H1 (cell line): ENCODE results near the gene PXDN. TPM values are rescaled to one million over a fixed set of nuclear protein-coding genes. Genes with fewer than 3 reads are reported as not detected.

Experiments used
- CTCF ChIA-PET: fragments of 300-600 bp; sonication (Branson Sonifier 250); formaldehyde crosslinking; loops from one replicate; lab custom pipeline; 2021; ENCODE audit not compliant: partially characterized antibody; lab: Charles Lee
- POLR2A ChIA-PET: fragments of 300-600 bp; sonication (Branson Sonifier 250); formaldehyde crosslinking; loops from one replicate; lab custom pipeline; 2021; ENCODE audit warnings: inconsistent platforms; ENCODE audit not compliant: partially characterized antibody; lab: Charles Lee
- DNase-seq, 2 experiments: peaks; one replicate each; pipeline versions ENCODE4 v3.0.0 to v3.0.0-alpha.2; 2010 to 2022; ENCODE audit warnings: low spot score in 2 of 2, low read depth in 1 of 2, mixed read lengths in 1 of 2
- FAIRE-seq: peaks from 2 replicates; lab custom pipeline; 2011; peaks lifted over from hg19 to GRCh38; lab: Jason Lieb, UNC
- H2AFZ ChIP-seq: 2 replicates; pipeline ENCODE4 v1.8.1; 2012; ENCODE audit warnings: low read length, inconsistent platforms
- H2AK5ac ChIP-seq: 2 replicates; pipeline ENCODE4 v1.6.1; 2013; ENCODE audit warnings: low read depth, low read length
- H2BK120ac ChIP-seq: replicated peaks from 2 replicates; pipeline ENCODE3; 2013; ENCODE audit warnings: low read depth, low read length, inconsistent platforms
- H2BK12ac ChIP-seq: 2 replicates; pipeline ENCODE4 v1.6.1; 2013; ENCODE audit warnings: low read depth, low read length
- H2BK15ac ChIP-seq: 2 replicates; pipeline ENCODE4 v1.6.1; 2013; ENCODE audit warnings: low read length
- H2BK20ac ChIP-seq: 2 replicates; pipeline ENCODE4 v1.6.1; 2013; ENCODE audit warnings: low read length
- H2BK5ac ChIP-seq: 2 replicates; pipeline ENCODE4 v1.6.1; 2013; ENCODE audit warnings: low read depth, low read length
- H3K14ac ChIP-seq: 2 replicates; pipeline ENCODE4 v1.6.1; 2013; ENCODE audit warnings: inconsistent platforms; ENCODE audit not compliant: insufficient read length
- H3K18ac ChIP-seq: 2 replicates; pipeline ENCODE4 v1.6.1; 2013; ENCODE audit warnings: low read length; ENCODE audit errors: extremely low read depth
- H3K23ac ChIP-seq: 2 replicates; pipeline ENCODE4 v1.6.1; 2013; ENCODE audit warnings: inconsistent platforms; ENCODE audit not compliant: insufficient read length
- H3K23me2 ChIP-seq: 2 replicates; pipeline ENCODE4 v1.6.1; 2013; ENCODE audit warnings: low read depth, low read length
- H3K27ac ChIP-seq: 2 replicates; pipeline ENCODE4 v1.6.1; 2011; ENCODE audit warnings: low read depth, low read length, inconsistent platforms
- H3K27me3 ChIP-seq, 4 experiments: replicated peaks in 1 of 4; 1 replicate in 1 of 4; 2 replicates in 3 of 4; pipeline versions ENCODE4 v1.6.1 to v1.8.1; 2011 to 2013; ENCODE audit warnings: low read length in 3 of 4, mild to moderate bottlenecking in 3 of 4, inconsistent platforms in 2 of 4, mixed read lengths in 2 of 4, moderate library complexity in 1 of 4; ENCODE audit not compliant: control insufficient read depth in 3 of 4, insufficient read depth in 3 of 4; ENCODE audit errors: extremely low read depth in 1 of 4
- H3K36me3 ChIP-seq, 4 experiments: 2 replicates each; pipeline versions ENCODE4 v1.6.1 to v1.8.1; 2011 to 2013; ENCODE audit warnings: mild to moderate bottlenecking in 4 of 4, low read length in 3 of 4, moderate library complexity in 2 of 4, control low read depth in 1 of 4, inconsistent platforms in 1 of 4; ENCODE audit not compliant: insufficient read depth in 4 of 4, control insufficient read depth in 2 of 4
- H3K4ac ChIP-seq: replicated peaks from 2 replicates; pipeline ENCODE3; 2013; ENCODE audit warnings: low read length, low read depth, mixed read lengths, inconsistent platforms; ENCODE audit not compliant: insufficient read length
- H3K4me1 ChIP-seq, 4 experiments: replicated peaks in 1 of 4; 1 replicate in 1 of 4; 2 replicates in 3 of 4; pipeline versions ENCODE4 v1.6.1 to v1.8.1; 2011 to 2013; ENCODE audit warnings: low read length in 3 of 4, inconsistent platforms in 2 of 4, mixed read lengths in 1 of 4; ENCODE audit not compliant: insufficient read depth in 4 of 4, control insufficient read depth in 3 of 4
- H3K4me2 ChIP-seq, 2 experiments: 2 replicates each; pipeline versions ENCODE4 v1.6.1 to v1.8.1; 2011 to 2013; ENCODE audit warnings: low read depth in 2 of 2, low read length in 2 of 2, control low read depth in 1 of 2, inconsistent platforms in 1 of 2, mild to moderate bottlenecking in 1 of 2; ENCODE audit not compliant: insufficient read depth in 1 of 2
- H3K4me3 ChIP-seq, 4 experiments: fragments of 200-600, 300-600 bp in 1 of 4; sonication (generic), shearing (Covaris generic), sonication (Bioruptor Twin) in 1 of 4; 2 replicates each; pipeline versions ENCODE4 v1.5.1 to v1.8.1; 2011 to 2016; ENCODE audit warnings: low read length in 4 of 4, low read depth in 3 of 4, control low read depth in 2 of 4, inconsistent platforms in 2 of 4, mild to moderate bottlenecking in 2 of 4, mixed read lengths in 1 of 4, moderate library complexity in 1 of 4; ENCODE audit not compliant: insufficient read depth in 2 of 4; ENCODE audit errors: extremely low read depth in 1 of 4
- H3K56ac ChIP-seq: replicated peaks from 2 replicates; pipeline ENCODE3; 2013; ENCODE audit warnings: low read depth, mild to moderate bottlenecking, mixed read lengths, low read length, inconsistent platforms; ENCODE audit not compliant: insufficient read length
- H3K79me1 ChIP-seq: 2 replicates; pipeline ENCODE4 v1.6.1; 2013; ENCODE audit warnings: low read depth, low read length, control low read depth
- H3K79me2 ChIP-seq, 2 experiments: 2 replicates each; pipeline versions ENCODE4 v1.6.1 to v1.8.1; 2012 to 2013; ENCODE audit warnings: low read length in 2 of 2, mild to moderate bottlenecking in 2 of 2, inconsistent platforms in 1 of 2; ENCODE audit not compliant: insufficient read depth in 2 of 2, control insufficient read depth in 1 of 2
- H3K9ac ChIP-seq, 4 experiments: replicated peaks in 1 of 4; 1 replicate in 1 of 4; 2 replicates in 3 of 4; pipeline versions ENCODE4 v1.6.1 to v1.8.1; 2011 to 2013; ENCODE audit warnings: low read depth in 3 of 4, low read length in 3 of 4, control low read depth in 2 of 4, mild to moderate bottlenecking in 2 of 4, moderate library complexity in 2 of 4, inconsistent platforms in 1 of 4; ENCODE audit errors: extremely low read depth in 1 of 4
- H3K9me3 ChIP-seq, 2 experiments: 2 replicates each; pipeline versions ENCODE4 v1.6.1 to v1.8.1; 2012 to 2013; ENCODE audit warnings: mild to moderate bottlenecking in 2 of 2, moderate library complexity in 2 of 2, control low read depth in 1 of 2, inconsistent platforms in 1 of 2, low read depth in 1 of 2, low read length in 1 of 2, mixed read lengths in 1 of 2; ENCODE audit not compliant: insufficient read depth in 2 of 2
- H4K20me1 ChIP-seq, 2 experiments: replicated peaks in 1 of 2; 2 replicates each; pipeline versions ENCODE3 to v1.8.1; 2011 to 2013; ENCODE audit warnings: inconsistent platforms in 2 of 2, low read length in 2 of 2, mild to moderate bottlenecking in 1 of 2; ENCODE audit not compliant: insufficient read depth in 2 of 2, control insufficient read depth in 1 of 2
- H4K5ac ChIP-seq: 2 replicates; pipeline ENCODE4 v1.6.1; 2013; ENCODE audit warnings: low read length, low read depth, mixed read lengths, inconsistent platforms; ENCODE audit not compliant: insufficient read length
- H4K8ac ChIP-seq: 2 replicates; pipeline ENCODE4 v1.8.0; 2013; ENCODE audit warnings: mild to moderate bottlenecking, moderate library complexity, low read length, inconsistent platforms; ENCODE audit not compliant: insufficient read depth; ENCODE audit errors: extremely low read depth
- H4K91ac ChIP-seq: replicated peaks from 2 replicates; pipeline ENCODE3; 2013; ENCODE audit warnings: low read length, mixed read lengths, inconsistent platforms; ENCODE audit not compliant: insufficient read length
- ASH2L ChIP-seq: fragments of 200-600, 300-600 bp; sonication (generic); IDR thresholded peaks from one replicate; pipeline ENCODE4 v1.7.1; 2017; ENCODE audit warnings: low read length
- ATF2 ChIP-seq: IDR thresholded peaks from 2 replicates; pipeline ENCODE4 v1.6.1; 2012; ENCODE audit warnings: low read length, inconsistent platforms
- CHD1 ChIP-seq: IDR thresholded peaks from 2 replicates; pipeline ENCODE4 v1.6.1; 2012; ENCODE audit warnings: low read depth, low read length, improper control_type of control experiment
- E2F6 ChIP-seq: IDR thresholded peaks from 2 replicates; pipeline ENCODE4 v1.6.1; 2012; ENCODE audit warnings: inconsistent platforms
- KDM4A ChIP-seq: IDR thresholded peaks from one replicate; pipeline ENCODE4 v1.7.1; 2012; ENCODE audit warnings: low read depth, mild to moderate bottlenecking, moderate library complexity, low read length, inconsistent platforms; ENCODE audit not compliant: severe bottlenecking
- MAX ChIP-seq: IDR thresholded peaks from 2 replicates; pipeline ENCODE4 v1.6.1; 2012; ENCODE audit warnings: inconsistent platforms
- POU5F1 ChIP-seq: IDR thresholded peaks from 2 replicates; pipeline ENCODE4 v1.6.1; 2011; ENCODE audit warnings: low read depth, mild to moderate bottlenecking, low read length, moderate library complexity
- RFX5 ChIP-seq: IDR thresholded peaks from 2 replicates; pipeline ENCODE4 v1.6.1; 2011; ENCODE audit warnings: low read depth, low read length, improper control_type of control experiment, borderline replicate concordance
- SP1 ChIP-seq: IDR thresholded peaks from 2 replicates; pipeline ENCODE4 v1.6.1; 2011; ENCODE audit warnings: low read depth, low read length
- SP4 ChIP-seq: IDR thresholded peaks from 2 replicates; pipeline ENCODE4 v1.6.1; 2012; ENCODE audit warnings: low read length, inconsistent platforms
- TBP ChIP-seq: IDR thresholded peaks from 2 replicates; pipeline ENCODE4 v1.6.1; 2011; ENCODE audit warnings: low read depth, low read length, improper control_type of control experiment
- TEAD4 ChIP-seq: IDR thresholded peaks from 2 replicates; pipeline ENCODE4 v1.6.1; 2012; ENCODE audit warnings: low read depth, low read length, inconsistent platforms, mixed read lengths
- WGBS, 2 experiments: shearing (Covaris generic) in 1 of 2; methylation state at CpG; one replicate each; pipeline versions ENCODE4 v1.1.6 to v1.1.7; 2013 to 2015; ENCODE audit warnings: low lambda C conversion rate in 2 of 2, mixed read lengths in 2 of 2, inconsistent platforms in 1 of 2, low coverage in 1 of 2, missing lambda C conversion rate in 1 of 2; ENCODE audit not compliant: insufficient replicate concordance in 2 of 2, insufficient coverage in 1 of 2, insufficient read length in 1 of 2; ENCODE audit errors: extremely low coverage in 1 of 2, missing lambda C conversion rate in 1 of 2; 5-methylcytosine and 5-hydroxymethylcytosine counted together
- polyA plus RNA-seq, 7 experiments: library from polyadenylated mRNA; depleted of rRNA in 3 of 7; stranded (reverse) in 5 of 7; unstranded in 2 of 7; fragments of >200 nt in 5 of 7; fragments of 200-250 nt in 2 of 7; gene quantifications; 1 replicate in 5 of 7; 2 replicates in 1 of 7; 4 replicates in 1 of 7; pipeline versions ENCODE4 v1.2.1 to v1.2.3, GENCODE V29; 2011 to 2013; ENCODE audit warnings: missing spikeins in 2 of 7, mixed read lengths in 2 of 7
- total RNA-seq: library from RNA; stranded (reverse); fragmentation: NEBNext Ultra II Directional; extraction: Animal tissue kit (Norgen Biotek cat#: 25700); gene quantifications from 2 replicates; pipeline ENCODE4 v1.2.1, GENCODE V29; 2021

PXDN gene
- total and polyA plus RNA-seq, 2 of the 8 experiments (the other 6 are each of a cell fraction or from before 2014, with no cell fraction given), result 104 to 141 TPM

GRCh38 chr2:1632510-1632909, 111.8 kb downstream of the PXDN start:
- Histone ChIP-seq H3K23me2 (no peaks in the 10 kb centered on the region), H3K4ac (no peak overlapping the region), H3K56ac (no peak overlapping the region), H3K9me3 (no peaks in the 10 kb centered on the region), H4K20me1 (peaks cover 0 to 4% of the 10 kb centered on the region in 2 experiments), H4K91ac (no peak overlapping the region), H2AFZ (no peak overlapping the region), H3K79me2 (no peaks in the 10 kb centered on the region), H3K4me3 (no peak overlapping the region), H2BK20ac (no peak overlapping the region), H4K5ac (no peak overlapping the region), H3K79me1 (no peaks in the 10 kb centered on the region), H2BK5ac (no peak overlapping the region), H3K4me1 (peaks cover 0 to 3% (median 1%) of the 10 kb centered on the region in 4 experiments; a peak in 2 of 7 replicates), H2BK15ac (no peak overlapping the region), H3K27ac (no peak overlapping the region), H3K23ac (no peak overlapping the region), H3K14ac (no peak overlapping the region), H3K9ac (no peak overlapping the region), H2BK12ac (no peak overlapping the region), H3K36me3 (peaks cover 3 to 39% (median 24%) of the 10 kb centered on the region in 4 experiments; a peak in 6 of 8 replicates), H2BK120ac (no peak overlapping the region), H3K27me3 (no peaks in the 10 kb centered on the region), H4K8ac (no peak overlapping the region), H3K18ac (no peak overlapping the region), H2AK5ac (no peak overlapping the region), H3K4me2 (no peak overlapping the region)
- FAIRE-seq, result no peak
- no peak for DNase-seq
- ChIA-PET POLR2A (interaction anchor here (0.9 to 6.8 kb wide), 2 partner anchors 9 to 32 kb away, joined by 3 to 29 read pairs; no protein-coding TSS in a partner anchor), CTCF (interaction anchor here (0.6 to 2.3 kb wide), 4 partner anchors 10 to 649 kb away, joined by 3 to 10 read pairs (median 4); no protein-coding TSS in a partner anchor)
- WGBS, 2 experiments, result 96% methylated on average over 13 of the region's 13 CpGs; no CpG with 5 or more reads in 1 of the 2 experiments
- TF ChIP-seq E2F6 (no peak), POU5F1 (no peak), KDM4A (no peak), SP4 (no peak), MAX (no peak), CHD1 (no peak), SP1 (no peak), ASH2L (no peak), ATF2 (no peak), TBP (no peak), RFX5 (no peak), TEAD4 (no peak)
